RPMI7951 (cell line): Measurements from ENCODE around the gene HLA-DPB1. TPM values are rescaled to one million over a fixed set of nuclear protein-coding genes. Genes with fewer than 3 reads are reported as not detected.
"Not testable (repeated sequence)": the region's sequence is repeated elsewhere in the genome, so short reads cannot be mapped to it uniquely, and the experiment has no call there.

Experiments
- DNase-seq: peaks from one replicate; pipeline ENCODE4 v3.0.0-alpha.2; 2012; ENCODE audit warnings: low read depth
- total RNA-seq: library from RNA; depleted of rRNA; stranded (reverse); fragments of >200 nt; shearing (Covaris generic); gene quantifications from 2 replicates; pipeline ENCODE4 v1.2.3, GENCODE V29; 2014

Gene HLA-DPB1
- total RNA-seq, 1 experiment from 2014 or later: 29.6 TPM

DNA sequence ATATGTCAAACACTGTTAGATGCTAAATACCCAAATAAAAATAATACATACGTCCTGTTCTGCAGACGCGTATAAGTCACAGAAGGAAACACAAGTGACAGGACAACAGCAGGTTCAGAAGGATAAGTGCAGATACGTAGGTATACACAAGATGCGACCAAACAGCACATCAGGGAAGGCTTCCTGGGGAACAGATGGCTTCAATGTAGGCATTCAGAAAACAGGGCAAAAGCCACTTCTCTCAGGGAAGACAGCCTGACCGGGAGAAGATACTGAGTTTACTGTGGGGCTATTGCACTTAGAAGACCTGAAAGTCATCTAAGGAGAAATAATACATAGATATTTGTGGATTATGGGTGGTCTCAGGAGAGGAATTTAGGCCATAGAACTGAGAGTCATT, 4.2 kb upstream of the HLA-DPB1 start:
- DNase-seq: no peak

DNA sequence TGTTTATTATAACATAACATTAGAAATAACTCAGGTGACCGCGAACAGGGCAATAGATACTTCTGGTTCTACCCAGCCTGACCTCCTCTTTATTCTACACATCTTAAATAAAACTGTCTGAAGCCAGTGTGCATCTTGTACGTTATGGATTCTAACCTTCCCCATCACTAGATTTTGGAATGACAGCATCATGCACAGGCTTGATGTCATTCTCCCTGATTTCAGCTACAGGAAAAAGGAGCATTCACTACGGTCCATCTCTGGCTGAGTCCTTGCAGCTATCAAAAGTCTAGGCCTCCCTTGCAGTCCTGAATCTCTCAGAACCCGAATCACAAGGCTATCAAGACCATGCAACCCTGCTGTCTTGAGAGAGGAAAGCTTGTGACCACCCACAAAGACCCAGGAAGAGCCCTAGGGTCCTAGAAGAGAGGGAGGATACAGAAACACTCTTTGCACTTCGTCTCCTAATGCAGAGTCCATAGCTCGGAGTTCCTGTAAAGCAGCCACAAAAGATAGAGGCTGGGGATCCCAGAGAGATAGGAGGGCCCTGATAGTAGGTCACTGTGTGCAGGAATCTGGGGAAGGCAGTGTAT, 3.2 kb upstream of the HLA-DPB1 start:
- no peak for DNase-seq

DNA sequence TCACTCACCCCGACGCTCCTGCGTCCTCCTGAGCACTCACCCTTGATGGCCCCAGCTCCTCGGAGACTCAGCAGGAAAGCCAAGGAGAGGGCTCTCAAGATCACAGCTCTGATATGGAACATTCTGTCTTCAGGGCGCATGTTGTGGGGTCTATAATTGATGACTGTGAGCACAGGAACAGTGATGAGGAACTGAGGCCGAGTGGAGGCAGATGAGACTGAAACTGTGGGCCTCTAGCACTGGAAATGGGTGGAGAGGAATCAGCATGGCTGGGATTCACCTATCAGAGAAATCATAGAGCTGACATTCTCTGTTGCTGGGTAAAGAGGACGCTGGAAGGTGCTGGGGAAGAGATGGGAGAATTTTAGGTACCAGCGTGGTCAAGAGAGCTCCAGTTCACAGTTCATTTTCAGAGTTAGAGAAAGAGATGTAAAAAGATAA, 2.3 kb upstream of the HLA-DPB1 start, which contains the start of gene HLA-DPA1:
HLA-DPA1 (minus strand) TSS at position 219 of the 441 bp plus-strand sequence.
- DNase-seq: peak; percentile 41

DNA sequence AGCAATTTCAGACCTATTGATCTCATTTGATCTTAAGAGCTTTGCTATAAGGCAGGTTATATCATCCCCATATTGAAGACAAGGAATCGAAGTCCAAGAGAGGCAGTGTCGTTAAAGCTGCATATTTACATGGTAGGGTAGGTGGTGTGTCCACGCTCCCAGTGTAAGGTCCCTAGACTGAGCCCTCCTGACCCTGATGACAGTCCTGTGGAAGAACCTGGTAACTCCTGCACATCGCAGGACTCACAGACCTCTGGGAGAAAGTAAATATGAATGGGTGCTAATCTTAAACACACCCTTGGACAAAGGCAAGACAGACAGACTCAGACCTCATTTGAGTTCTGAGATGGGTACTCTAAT, 602 bp upstream of the HLA-DPB1 start:
- DNase-seq: no peak

DNA sequence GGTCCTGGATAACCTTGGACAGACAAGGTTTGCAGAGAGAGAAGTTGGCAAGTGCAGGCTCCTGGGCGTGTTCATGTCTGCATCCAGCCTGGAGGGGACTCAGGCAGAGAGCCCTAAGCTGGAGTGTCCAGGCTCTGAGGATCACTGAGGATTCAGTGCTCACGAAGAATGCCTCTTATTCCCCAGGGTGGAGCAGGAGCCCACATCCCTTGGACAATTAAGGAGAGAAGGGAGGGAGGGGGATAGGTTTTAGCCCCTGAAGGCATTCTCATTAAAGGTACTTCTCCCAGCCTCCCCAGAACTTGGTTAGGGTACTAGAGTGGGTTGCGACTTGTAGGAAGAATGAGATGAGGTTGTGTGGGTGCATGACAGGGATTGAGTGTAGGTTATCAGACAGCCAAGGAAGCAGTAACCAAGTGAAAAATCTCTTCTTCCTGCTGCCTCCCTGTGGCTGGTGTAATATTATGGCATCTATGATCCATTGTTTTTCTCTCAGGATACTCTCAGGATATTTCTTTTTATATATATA, 680 bp downstream of the HLA-DPB1 start:
- no peak for DNase-seq

DNA sequence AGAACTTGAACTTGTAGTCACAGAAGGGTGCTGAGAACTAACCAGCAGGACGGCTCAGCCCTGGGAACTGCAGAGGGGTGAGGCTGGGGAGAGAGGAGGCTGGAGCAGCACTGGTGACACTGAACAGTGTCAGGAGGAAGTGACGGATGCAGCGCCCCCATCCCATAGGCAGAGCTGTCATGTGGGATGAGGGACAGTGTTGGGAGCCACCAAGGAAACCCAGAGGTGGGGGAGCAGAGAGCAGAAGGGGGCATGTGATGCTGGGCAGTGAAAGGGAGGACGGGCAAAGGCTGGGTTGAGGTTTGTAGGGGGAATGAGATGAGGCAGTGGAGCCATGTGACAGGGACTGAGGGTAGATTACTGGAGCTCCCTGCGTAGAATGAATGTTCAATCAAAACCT, 2.1 kb downstream of the HLA-DPB1 start:
- no peak for DNase-seq

DNA sequence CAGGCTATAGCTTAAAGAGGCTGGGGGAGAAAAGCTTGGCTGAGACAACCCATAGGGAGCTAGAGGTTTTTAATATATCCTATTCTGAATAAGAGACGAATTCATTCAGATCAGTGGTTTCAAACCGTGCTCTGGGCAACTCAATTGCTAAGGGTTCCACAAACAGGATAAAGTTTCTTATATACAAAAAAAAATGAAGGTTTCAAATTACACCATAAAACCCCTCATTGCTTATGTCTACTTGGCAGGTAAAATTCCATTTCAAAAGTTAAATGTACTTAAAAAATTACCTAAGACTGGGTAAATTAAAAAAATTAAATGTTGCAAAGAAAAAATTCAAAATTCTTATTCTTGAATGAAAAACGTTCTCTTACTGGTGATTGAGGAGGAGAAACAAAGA, 2.7 kb downstream of the HLA-DPB1 start:
- DNase-seq: no peak

DNA sequence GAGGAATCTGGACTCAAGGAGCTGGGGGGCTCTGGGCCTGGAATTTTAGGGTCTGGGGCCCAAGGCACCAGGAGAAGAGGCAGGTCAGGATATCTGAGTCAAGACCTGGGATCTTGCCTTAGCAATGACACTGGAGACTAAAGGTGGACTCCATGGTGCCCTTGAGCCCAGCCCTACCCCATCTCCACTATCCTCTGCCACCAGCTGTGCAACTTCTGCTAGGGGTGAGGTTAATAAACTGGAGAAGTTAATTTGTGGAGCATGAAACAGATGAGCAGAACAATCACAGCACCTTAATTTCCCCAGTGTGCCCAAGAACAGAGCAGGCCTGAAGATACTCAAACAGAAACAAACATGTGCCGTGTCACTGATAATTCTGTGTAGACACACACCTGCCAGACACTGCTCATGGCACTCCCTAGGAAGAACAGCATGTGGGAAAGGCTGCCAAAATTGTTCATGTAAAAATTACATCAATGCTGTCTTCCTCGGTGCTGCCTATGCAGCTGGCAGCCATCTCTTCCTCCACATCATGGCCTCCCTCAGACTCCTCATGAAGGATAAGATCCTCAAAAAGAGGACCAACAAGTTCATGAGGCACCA, 3.2 kb downstream of the HLA-DPB1 start:
- no peak for DNase-seq

DNA sequence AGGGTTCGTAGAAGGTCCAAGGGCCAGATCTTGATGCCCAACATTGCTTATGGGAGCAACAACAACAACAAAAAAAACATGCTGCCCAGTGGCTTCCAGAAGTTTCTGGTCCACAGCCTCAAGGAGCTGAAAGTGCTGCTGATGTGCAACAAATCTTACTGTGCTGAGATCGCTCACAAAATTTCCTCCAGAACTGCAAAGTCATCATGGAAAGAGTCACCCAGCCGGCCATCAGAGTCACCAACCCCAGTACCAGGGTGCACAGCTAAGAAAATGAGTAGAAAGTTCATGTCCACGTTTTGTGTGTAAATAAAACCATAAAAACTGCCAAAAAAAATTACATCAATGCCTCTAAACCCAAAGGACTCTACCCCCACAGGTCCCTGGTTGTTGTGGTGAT, 3.8 kb downstream of the HLA-DPB1 start:
- no peak for DNase-seq

DNA sequence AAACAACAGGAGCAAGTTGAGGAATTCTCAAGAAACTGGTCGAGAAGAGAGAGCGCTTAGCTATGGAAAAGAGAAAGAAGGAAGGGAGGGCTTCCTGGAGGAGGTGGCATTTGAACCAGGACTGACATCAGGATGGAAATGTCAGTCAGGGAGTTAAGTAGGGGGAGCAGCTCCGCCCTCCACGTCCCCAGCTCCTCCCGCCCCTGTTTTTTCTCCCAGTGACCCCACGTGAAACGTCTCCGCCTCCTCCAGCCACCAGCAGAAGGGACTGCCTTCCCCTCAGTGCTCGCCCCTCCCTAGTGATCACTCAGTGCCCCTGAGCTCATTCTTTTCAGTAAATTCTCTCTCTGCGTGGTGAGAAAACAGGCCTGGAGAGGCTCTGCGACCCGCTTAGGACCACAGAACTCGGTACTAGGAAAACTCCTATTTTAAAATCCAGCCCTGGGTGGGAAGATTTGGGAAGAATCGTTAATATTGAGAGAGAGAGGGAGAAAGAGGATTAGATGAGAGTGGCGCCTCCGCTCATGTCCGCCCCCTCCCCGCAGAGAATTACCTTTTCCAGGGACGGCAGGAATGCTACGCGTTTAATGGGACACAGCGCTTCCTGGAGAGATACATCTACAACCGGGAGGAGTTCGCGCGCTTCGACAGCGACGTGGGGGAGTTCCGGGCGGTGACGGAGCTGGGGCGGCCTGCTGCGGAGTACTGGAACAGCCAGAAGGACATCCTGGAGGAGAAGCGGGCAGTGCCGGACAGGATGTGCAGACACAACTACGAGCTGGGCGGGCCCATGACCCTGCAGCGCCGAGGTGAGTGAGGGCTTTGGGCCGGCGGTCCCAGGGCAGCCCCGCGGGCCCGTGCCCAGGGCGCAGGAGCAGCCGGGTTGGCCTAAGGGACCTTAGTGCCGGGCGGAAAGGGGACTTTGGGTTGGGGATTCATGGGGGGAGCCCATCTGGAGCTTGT, 4.6 kb downstream of the HLA-DPB1 start:
- DNase-seq: peak; percentile 77

DNA sequence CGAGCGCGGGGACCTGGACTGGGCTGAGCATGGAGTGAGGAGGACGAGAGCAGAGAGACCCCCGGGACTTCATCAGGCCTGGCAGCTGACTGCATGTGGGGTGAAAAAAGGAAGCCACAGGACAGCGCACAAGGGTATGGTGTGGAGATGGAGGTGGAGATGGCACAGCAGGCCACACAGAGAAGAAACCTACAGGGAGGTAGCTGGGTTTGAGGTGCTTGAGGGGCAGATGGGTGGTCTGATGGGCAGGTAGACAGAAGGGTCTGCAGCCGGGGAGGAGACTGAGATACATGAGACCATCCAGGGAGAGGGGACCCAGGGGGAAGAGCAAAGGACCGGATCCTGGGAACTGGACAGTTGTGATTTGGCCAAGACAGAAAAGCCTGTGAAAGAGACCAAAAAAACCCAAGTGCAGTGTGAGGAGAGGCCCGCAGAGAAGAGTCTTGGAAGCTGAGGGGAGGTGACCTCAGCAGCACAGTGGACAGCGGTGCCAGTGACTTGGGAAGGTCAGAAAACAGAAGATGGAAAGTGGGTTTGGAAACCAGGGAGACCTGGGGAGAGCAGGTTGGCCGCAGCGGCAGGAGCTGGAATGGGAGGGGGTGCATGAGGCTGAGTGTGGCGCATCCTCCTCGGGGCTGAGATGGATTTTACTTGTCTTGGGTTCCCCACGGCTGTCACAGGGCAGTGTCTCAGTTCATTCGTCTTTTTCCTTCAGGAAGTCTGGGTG, 5.5 kb downstream of the HLA-DPB1 start:
- DNase-seq: no peak

DNA sequence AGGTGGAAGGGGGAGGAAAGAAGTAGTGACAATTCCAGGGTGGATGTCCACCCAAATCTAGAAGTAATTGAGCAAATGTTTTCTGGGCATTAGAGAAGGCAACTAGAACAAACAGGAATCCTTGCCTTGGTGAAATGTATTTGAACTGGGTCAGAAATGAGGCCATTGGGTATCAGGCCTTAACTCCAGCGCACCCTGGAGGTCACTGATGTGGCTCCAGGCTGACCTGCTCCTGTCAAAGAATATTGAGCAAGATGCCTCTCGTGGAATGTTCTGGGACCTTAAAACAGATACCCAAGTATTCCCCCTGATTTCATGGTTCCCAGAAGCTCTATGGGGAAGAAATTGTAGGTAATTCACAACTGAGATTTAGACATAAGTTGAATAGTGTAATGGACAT, 6.9 kb downstream of the HLA-DPB1 start:
- peak; percentile 57 for DNase-seq

DNA sequence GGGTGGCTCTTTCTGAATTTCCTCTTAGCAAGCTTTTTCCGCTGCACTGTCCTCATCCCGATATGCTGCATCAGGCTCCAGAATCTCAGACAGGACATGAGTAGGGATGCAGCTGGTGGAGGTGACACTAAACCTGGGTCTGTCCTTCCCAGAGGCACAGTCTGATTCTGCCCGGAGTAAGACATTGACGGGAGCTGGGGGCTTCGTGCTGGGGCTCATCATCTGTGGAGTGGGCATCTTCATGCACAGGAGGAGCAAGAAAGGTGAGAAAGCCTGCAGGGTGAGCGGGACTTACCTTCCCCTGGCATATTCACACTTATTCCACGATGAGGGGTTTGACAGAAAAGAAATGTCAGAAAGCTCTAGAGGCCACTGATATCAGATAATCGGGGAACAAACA, 9.8 kb downstream of the HLA-DPB1 start:
- DNase-seq: no peak

DNA sequence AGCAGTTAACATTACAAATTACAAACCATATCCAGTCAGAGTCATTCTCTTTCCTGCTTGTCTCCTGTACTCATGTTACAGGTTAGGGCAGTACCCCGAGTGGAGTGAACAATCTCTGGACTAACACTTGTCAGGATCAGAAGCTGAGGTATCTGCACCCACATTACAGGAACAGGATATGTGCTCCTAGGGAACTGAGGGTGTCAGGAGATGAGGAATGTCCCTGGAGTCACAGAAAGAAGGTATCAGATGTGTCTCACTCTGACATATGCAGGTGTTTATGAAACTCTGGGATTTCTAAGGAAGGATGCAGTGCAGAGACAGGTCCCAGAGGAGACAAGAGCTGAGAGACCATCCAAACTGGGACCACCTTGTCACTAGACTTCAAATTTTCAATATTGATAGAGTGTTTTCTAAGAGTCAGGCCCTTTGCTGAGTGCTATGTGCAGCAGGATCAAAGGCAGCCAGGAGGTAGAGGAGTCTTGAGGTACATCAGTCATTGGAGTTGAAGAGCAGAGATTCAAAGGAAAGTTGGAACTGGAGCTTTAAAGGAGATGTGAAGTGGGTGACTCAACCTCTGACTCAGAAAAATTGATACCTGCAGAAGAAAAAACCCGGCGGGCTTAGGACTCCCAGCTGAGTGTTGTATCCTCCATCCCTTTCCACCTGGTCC, 12.6 kb downstream of the HLA-DPB1 start:
- no peak for DNase-seq

DNA sequence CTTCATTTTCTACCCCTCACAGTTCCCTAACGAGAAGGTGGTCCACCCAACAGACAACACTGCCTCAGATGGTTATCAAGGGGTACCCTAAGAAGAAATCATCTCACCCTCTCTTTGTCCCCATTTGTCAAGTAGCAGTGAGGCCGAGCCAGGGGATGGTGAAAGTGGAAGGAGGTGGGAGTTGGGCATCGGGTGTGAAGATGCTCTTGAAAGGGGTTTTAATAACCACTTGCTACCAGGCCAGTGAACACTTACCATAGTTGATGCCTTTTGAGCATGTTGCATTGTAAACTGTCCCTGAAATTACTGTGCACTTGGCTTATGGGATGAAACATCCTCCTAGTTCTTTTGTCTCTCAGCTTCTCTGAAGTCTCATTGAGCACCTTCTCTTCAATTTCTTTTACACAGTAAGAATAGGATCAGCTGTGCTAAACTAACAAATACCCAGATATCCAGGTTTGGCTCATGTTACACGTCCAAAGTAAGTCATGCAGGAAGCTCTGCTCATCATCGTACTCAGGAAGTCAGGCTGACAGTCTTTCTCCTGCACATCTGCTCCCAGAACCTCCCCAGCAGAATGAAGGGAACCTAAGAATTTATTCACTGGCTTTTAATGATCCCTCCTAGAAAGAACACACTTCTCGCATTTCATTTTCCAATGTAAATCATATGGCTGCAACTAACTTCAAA, 13.3 kb downstream of the HLA-DPB1 start:
- no peak for DNase-seq

DNA sequence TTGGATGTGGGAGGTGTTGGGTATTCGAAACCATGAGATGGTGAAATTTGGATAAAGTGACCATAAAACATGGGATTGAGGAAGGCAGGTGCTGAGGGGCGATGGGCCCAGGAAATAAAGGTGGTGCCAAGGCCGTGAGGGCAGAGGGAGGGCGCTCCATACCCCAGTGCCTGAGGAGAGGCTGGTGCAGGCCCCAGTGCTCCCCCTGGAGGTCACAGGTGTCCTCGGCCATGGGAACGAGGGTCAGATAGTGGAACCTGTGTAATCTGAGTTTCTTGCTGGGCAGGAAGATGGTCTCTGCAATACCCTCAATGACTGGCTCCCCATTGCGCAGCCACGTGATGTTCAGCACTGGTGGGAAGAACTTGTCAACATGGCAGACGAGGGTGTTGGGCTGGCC, 16.2 kb downstream of the HLA-DPB1 start:
- peak; percentile 18 for DNase-seq

DNA sequence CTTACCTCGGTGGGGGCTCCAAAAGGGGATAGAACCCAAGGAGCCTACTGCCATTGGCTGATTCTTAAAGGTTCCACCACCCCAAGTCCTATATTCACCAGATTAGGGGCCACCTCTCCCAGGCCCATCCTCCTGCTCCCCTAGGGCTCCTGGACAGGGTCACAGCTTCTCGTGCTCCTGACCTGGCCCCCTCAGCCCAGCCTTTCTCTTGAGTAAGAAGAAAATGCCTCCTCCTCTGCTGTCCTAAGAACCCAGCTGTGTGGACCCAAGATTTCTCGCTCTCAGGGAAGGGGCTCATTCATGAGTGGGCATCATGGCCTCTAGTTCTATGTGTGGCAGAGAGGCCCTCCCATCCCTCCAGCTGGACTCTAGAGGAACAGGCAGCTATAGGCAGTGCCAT, 16.6 kb downstream of the HLA-DPB1 start:
- no peak for DNase-seq

DNA sequence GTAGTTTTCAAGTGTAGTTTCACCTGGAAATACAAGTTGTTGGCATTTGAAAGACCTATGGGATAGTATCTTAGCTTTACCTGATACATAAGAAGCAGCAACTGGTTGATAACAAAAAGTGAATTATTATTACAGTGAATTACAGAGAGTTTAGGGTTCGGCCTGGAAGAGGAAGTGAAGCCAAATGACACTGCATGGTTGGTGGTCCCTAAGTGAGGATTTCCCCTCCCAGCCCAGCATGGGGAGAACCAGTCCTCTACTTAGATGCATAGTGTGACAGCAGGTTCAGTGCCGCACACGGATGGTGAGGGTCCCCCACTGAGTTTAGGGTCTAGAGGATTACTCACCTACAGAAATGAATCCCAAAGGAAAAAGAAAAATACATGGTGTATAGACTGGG, 18.1 kb downstream of the HLA-DPB1 start:
- DNase-seq: no peak

DNA sequence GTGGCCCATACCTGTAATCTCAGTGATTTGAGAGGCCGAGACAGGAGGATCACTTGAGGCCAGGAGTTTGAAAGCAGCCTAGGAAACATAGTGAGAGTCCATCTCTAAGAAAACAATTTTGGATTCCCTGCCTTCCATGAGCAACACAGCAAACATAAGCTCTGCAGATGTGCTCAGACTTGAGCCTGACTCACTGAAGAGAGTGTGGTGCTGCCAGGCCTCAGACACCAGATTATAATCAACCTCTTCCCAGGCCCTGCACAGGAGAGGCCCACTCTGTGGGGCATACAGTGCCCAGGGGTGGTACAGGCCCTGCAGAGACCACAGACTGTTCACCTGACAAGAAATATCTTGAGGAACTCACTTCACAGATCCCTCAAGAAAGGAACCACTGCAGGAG, 19.9 kb downstream of the HLA-DPB1 start:
- peak; percentile 13 for DNase-seq

DNA sequence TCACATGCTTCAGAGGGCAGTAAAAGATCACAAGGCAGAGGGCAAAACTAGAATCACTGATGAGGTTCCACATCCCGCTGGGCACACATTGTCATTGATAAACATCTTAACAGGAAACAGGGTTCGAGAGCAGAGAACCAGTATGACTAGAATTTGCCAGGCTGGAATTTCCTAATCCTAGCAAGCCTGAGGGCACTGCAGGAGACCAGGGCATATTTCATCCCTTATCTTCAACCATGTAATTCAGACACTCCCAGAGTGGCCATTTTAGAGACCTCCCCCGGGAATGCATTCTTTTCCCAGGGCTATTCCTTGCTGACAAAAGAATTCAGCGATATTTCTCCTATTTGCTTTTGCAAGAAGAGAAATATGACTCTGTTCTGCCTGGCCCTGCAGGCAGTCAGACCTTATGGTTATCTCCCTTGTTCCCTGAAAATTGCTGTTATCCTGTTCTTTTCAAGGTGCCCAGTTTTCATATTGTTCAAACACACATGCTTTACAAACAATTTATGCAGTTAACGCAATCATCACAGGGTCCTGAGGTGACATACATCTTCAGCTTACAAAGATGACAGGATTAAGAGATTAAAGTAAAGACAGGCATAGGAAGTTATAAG, 25.4 kb downstream of the HLA-DPB1 start:
- not testable (repeated sequence) for DNase-seq
